SK-MEL-5 (cell line): ENCODE results near the gene SLC23A2. TPM values are rescaled to one million over a fixed set of nuclear protein-coding genes. Genes with fewer than 3 reads are reported as not detected.
"Not testable (repeated sequence)": the region's sequence is repeated elsewhere in the genome, so short reads cannot be mapped to it uniquely, and the experiment has no call there.

ENCODE experiments used
- DNase-seq: peaks from one replicate; pipeline ENCODE4 v3.0.0-alpha.2; 2016; ENCODE audit warnings: low read depth, low spot score
- in situ Hi-C: cut with HindIII; loops from 2 replicates; pipeline ENCODE4 v1.10.0; 2016; ENCODE audit warnings: low sequenced_read_pairs, high pct_unique_total_duplicates, low pct_unique_long_range_greater_than_20kb
- polyA plus RNA-seq, 2 experiments: library from polyadenylated mRNA; depleted of rRNA; stranded (reverse); fragments of >200 nt; gene quantifications; 2 replicates each; pipeline ENCODE4 v1.2.3, GENCODE V29; 2015
- total RNA-seq: library from RNA; depleted of rRNA; stranded (reverse); fragments of >200 nt; shearing (Covaris generic); gene quantifications from 2 replicates; pipeline ENCODE4 v1.2.3, GENCODE V29; 2014; rRNA removed

The SLC23A2 gene
- total RNA-seq, result 117 and 120 TPM in 2 replicates
- polyA plus RNA-seq (2015; cell fraction: cytosol; rRNA removed), result 159 and 217 TPM in 2 replicates
- polyA plus RNA-seq (2015; cell fraction: nucleus; rRNA removed), result 285 and 322 TPM in 2 replicates

- peak; percentile 50 for DNase-seq
- in situ Hi-C loops, result no loop called here
Observed at GRCh38 chr20:5001174-5002076, at the start of gene SLC23A2. Gene SLC23A2, minus strand, starts transcription at chr20:5001510. Its CDS starts 68,948 bp downstream, at chr20:4932562.

- in situ Hi-C loops, result no loop called here
- no peak for DNase-seq
Observed at GRCh38 chr20:5046656-5047339, 45.5 kb upstream of the SLC23A2 start.

- no peak for DNase-seq
- in situ Hi-C loops, result no loop called here
Observed at GRCh38 chr20:5045906-5046305, 44.6 kb upstream of the SLC23A2 start.

- DNase-seq, result no peak
- in situ Hi-C loops, result no loop called here
Observed at GRCh38 chr20:5044075-5044620, 42.8 kb upstream of the SLC23A2 start.

- DNase-seq, result peak; percentile 66
- in situ Hi-C loops, result no loop called here
Observed at GRCh38 chr20:5041433-5041832, 40.1 kb upstream of the SLC23A2 start.

- no peak for DNase-seq
- in situ Hi-C loops, result no loop called here
Observed at GRCh38 chr20:5040345-5040744, 39.0 kb upstream of the SLC23A2 start.

GRCh38 chr20:5039889-5040288, 38.6 kb upstream of the SLC23A2 start:
- no peak for DNase-seq
- in situ Hi-C loops, result no loop called here

- in situ Hi-C loops, result no loop called here
- no peak for DNase-seq
Observed at GRCh38 chr20:5039255-5039657, 37.9 kb upstream of the SLC23A2 start.

- no peak for DNase-seq
- in situ Hi-C loops, result no loop called here
Observed at GRCh38 chr20:5036828-5037227, 35.5 kb upstream of the SLC23A2 start.

GRCh38 chr20:5035518-5035917, 34.2 kb upstream of the SLC23A2 start:
- DNase-seq, in situ Hi-C loops: not testable (repeated sequence)

GRCh38 chr20:5033566-5033965, 32.3 kb upstream of the SLC23A2 start:
- in situ Hi-C loops, result no loop called here
- DNase-seq, result no peak

GRCh38 chr20:5031701-5032100, 30.4 kb upstream of the SLC23A2 start:
- DNase-seq, in situ Hi-C loops: not testable (repeated sequence)

GRCh38 chr20:5031206-5031557, 29.9 kb upstream of the SLC23A2 start:
- DNase-seq, result peak; percentile 26
- in situ Hi-C loops, result no loop called here

GRCh38 chr20:5030348-5031205, 29.3 kb upstream of the SLC23A2 start:
- DNase-seq, result no peak
- in situ Hi-C loops, result no loop called here

- DNase-seq, in situ Hi-C loops: not testable (repeated sequence)
Observed at GRCh38 chr20:5028258-5029059, 27.1 kb upstream of the SLC23A2 start.

- peak; percentile 93 for DNase-seq
- in situ Hi-C loops, result no loop called here
Observed at GRCh38 chr20:5024982-5025381, 23.7 kb upstream of the SLC23A2 start.

- in situ Hi-C loops, result no loop called here
- DNase-seq, result no peak
Observed at GRCh38 chr20:5024103-5024502, 22.8 kb upstream of the SLC23A2 start.
